Liver (tissue), 9 donors: Measurements from ENCODE around the gene GPRC5B. TPM values are rescaled to one million over a fixed set of nuclear protein-coding genes. Genes with fewer than 3 reads are reported as not detected.

Experiments
- DNase-seq: peaks from one replicate; pipeline ENCODE4 v3.0.0-alpha.2; 2017; ENCODE audit warnings: low spot score
- H3K27ac ChIP-seq, 2 donors: one replicate each; pipeline ENCODE4 v1.7.0; 2013; ENCODE audit warnings: inconsistent platforms in 2 of 2, low read length in 2 of 2, control low read depth in 1 of 2, low read depth in 1 of 2, mild to moderate bottlenecking in 1 of 2
- H3K27me3 ChIP-seq, 4 donors: one replicate each; pipeline versions ENCODE4 v1.6.1 to v1.7.0; 2013; ENCODE audit warnings: low read length in 3 of 4, inconsistent platforms in 1 of 4, mild to moderate bottlenecking in 1 of 4, moderate library complexity in 1 of 4; ENCODE audit not compliant: control insufficient read depth in 4 of 4, insufficient read depth in 4 of 4
- H3K36me3 ChIP-seq, 4 donors: one replicate each; pipeline versions ENCODE4 v1.6.1 to v1.7.0; 2013; ENCODE audit warnings: low read length in 3 of 4, mild to moderate bottlenecking in 3 of 4, low read depth in 1 of 4, moderate library complexity in 1 of 4; ENCODE audit not compliant: control insufficient read depth in 4 of 4, insufficient read depth in 3 of 4
- H3K4me1 ChIP-seq, 4 donors: one replicate each; pipeline versions ENCODE4 v1.6.1 to v1.7.0; 2013; ENCODE audit warnings: low read length in 3 of 4, mild to moderate bottlenecking in 3 of 4, moderate library complexity in 1 of 4; ENCODE audit not compliant: control insufficient read depth in 4 of 4, insufficient read depth in 4 of 4
- H3K4me3 ChIP-seq, 3 donors: one replicate each; pipeline versions ENCODE4 v1.6.1 to v1.7.0; 2013; ENCODE audit warnings: low read length in 3 of 3, control low read depth in 1 of 3, low read depth in 1 of 3, mild to moderate bottlenecking in 1 of 3
- H3K9ac ChIP-seq, 2 donors: one replicate each; pipeline ENCODE4 v1.7.0; 2013; ENCODE audit warnings: low read length in 2 of 2, mild to moderate bottlenecking in 2 of 2, moderate library complexity in 2 of 2, control low read depth in 1 of 2, low read depth in 1 of 2
- H3K9me3 ChIP-seq, 4 donors: one replicate each; pipeline versions ENCODE4 v1.6.1 to v1.7.0; 2013; ENCODE audit warnings: low read length in 3 of 4; ENCODE audit not compliant: control insufficient read depth in 4 of 4
- EGR1 ChIP-seq, 2 donors: IDR thresholded peaks; 2 replicates each; pipeline ENCODE4 v1.6.1; 2016 to 2018; ENCODE audit warnings: antibody characterized with exemption in 2 of 2, low read depth in 2 of 2
- FOXA1 ChIP-seq: IDR thresholded peaks from 2 replicates; pipeline ENCODE4 v1.6.1; 2016; ENCODE audit warnings: antibody characterized with exemption
- FOXA2 ChIP-seq: IDR thresholded peaks from 2 replicates; pipeline ENCODE4 v1.6.1; 2016; ENCODE audit warnings: antibody characterized with exemption
- HNF4A ChIP-seq, 2 donors: conservative IDR thresholded peaks; 2 replicates each; pipeline ENCODE4 v1.6.1; 2016; ENCODE audit warnings: antibody characterized with exemption in 2 of 2, mild to moderate bottlenecking in 2 of 2
- HNF4G ChIP-seq: IDR thresholded peaks from 2 replicates; pipeline ENCODE4 v1.6.1; 2016; ENCODE audit warnings: antibody characterized with exemption
- NR2F2 ChIP-seq: IDR thresholded peaks from 2 replicates; pipeline ENCODE4 v1.6.1; 2016; ENCODE audit warnings: antibody characterized with exemption
- RAD21 ChIP-seq, 2 donors: IDR thresholded peaks; 2 replicates each; pipeline ENCODE4 v1.6.1; 2016; ENCODE audit warnings: antibody characterized with exemption in 2 of 2, mild to moderate bottlenecking in 2 of 2
- RXRA ChIP-seq, 2 donors: IDR thresholded peaks; 2 replicates each; pipeline ENCODE4 v1.6.1; 2017 to 2018; ENCODE audit warnings: antibody characterized with exemption in 2 of 2, mild to moderate bottlenecking in 1 of 2
- SP1 ChIP-seq: IDR thresholded peaks from 2 replicates; pipeline ENCODE4 v1.6.1; 2018; ENCODE audit warnings: antibody characterized with exemption, mild to moderate bottlenecking
- YY1 ChIP-seq: IDR thresholded peaks from 2 replicates; pipeline ENCODE4 v1.6.1; 2016; ENCODE audit warnings: antibody characterized with exemption, mild to moderate bottlenecking
- WGBS: extraction: QIAGEN DNeasy Blood & Tissue Kit; methylation state at CpG from one replicate; pipeline ENCODE4 v1.1.7; 2013; 5-methylcytosine and 5-hydroxymethylcytosine counted together
- polyA plus RNA-seq, 2 donors: library from polyadenylated mRNA; stranded (reverse) in 1 of 2; unstranded in 1 of 2; fragments of 200-250 nt in 1 of 2; fragments of >200 nt in 1 of 2; fragmentation: Nextera tagmentation in 1 of 2; extraction: Ambion mirVana in 1 of 2; gene quantifications; one replicate each; pipeline versions ENCODE4 v1.2.1 to v1.2.3, GENCODE V29; 2013 to 2015
- total RNA-seq, 2 donors: library from RNA; depleted of rRNA; stranded (reverse); fragments of >200 nt; gene quantifications; one replicate each; pipeline ENCODE4 v1.2.3, GENCODE V29; 2014
- TF ChIP-seq, protein P1 (sequence below): IDR thresholded peaks from 2 replicates; pipeline ENCODE4 v1.6.1; 2016; ENCODE audit warnings: antibody characterized with exemption
- TF ChIP-seq, protein P2 (sequence below): IDR thresholded peaks from 2 replicates; pipeline ENCODE4 v1.6.1; 2016; ENCODE audit warnings: antibody characterized with exemption, mild to moderate bottlenecking
- TF ChIP-seq, protein P3 (sequence below): fragments of 150-350 bp; IDR thresholded peaks from 2 replicates; pipeline ENCODE4 v1.5.1; 2017; ENCODE audit warnings: improper control_type of control experiment, low read depth, low read length; ENCODE audit not compliant: missing input control
- TF ChIP-seq, protein P4 (sequence below): IDR thresholded peaks from 2 replicates; pipeline ENCODE4 v1.6.1; 2016; ENCODE audit warnings: antibody characterized with exemption
- TF ChIP-seq, protein P5 (sequence below): IDR thresholded peaks from 2 replicates; pipeline ENCODE4 v1.6.1; 2016; ENCODE audit warnings: antibody characterized with exemption
- donor health status: healthy.
- donor health status: healthy.
- donor health status: healthy.
- donor health status: healthy.
- donor health status: healthy.

Gene GPRC5B
- total and polyA plus RNA-seq, 4 donors: 1.5 to 4.7 (median 2.7) TPM

DNA sequence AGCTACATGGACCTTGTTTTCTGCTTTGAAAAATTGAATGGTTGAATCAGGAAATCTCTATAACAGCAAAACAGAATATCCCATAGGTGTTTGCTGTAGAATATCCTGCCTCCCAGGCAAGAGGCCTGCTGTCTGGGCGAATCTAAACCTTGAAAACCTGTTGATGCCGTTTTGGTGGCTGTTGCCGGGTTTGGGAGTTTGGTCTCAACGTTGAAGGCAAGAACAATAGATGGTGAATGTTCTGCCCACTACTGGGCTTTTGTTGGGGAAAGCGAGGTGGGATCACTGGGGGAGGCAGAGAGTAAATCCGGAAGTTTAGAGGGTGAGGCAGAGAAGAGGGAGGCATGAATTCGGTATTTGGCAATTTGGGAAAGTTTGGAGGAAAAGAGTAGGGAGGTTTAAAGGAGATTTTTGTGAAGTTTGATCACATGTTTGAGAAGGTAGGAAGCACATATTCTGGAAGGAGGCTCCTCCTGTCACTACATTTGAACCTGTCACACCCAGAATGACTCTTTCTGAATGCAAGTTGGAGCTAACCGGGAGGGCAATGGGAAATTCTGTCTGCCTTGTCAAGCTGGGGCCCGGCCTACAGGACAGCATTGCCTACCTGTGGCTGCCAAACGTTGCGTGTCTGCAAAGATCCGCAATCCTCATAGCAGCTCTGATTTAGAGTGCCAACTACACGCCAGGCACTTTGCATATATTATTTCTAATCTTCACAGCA, 46.5 kb downstream of the GPRC5B start:
- Histone ChIP-seq H3K36me3 (no peaks in the 10 kb centered on the region), H3K27me3 (no peaks in the 10 kb centered on the region), H3K4me1 (no peaks in the 10 kb centered on the region), H3K4me3 (no peak overlapping the region), H3K9ac (no peak overlapping the region), H3K27ac (no peak overlapping the region), H3K9me3 (no peaks in the 10 kb centered on the region)
- DNase-seq: no peak
- TF ChIP-seq, protein P1, sequence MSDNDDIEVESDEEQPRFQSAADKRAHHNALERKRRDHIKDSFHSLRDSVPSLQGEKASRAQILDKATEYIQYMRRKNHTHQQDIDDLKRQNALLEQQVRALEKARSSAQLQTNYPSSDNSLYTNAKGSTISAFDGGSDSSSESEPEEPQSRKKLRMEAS: no peak
- TF ChIP-seq HNF4A (conservative IDR thresholded peaks at IDR 0.05) (no peak), HNF4G (no peak), NR2F2 (no peak), RAD21 (IDR thresholded peaks at IDR 0.05) (no peak), FOXA1 (no peak)
- TF ChIP-seq, protein P2, sequence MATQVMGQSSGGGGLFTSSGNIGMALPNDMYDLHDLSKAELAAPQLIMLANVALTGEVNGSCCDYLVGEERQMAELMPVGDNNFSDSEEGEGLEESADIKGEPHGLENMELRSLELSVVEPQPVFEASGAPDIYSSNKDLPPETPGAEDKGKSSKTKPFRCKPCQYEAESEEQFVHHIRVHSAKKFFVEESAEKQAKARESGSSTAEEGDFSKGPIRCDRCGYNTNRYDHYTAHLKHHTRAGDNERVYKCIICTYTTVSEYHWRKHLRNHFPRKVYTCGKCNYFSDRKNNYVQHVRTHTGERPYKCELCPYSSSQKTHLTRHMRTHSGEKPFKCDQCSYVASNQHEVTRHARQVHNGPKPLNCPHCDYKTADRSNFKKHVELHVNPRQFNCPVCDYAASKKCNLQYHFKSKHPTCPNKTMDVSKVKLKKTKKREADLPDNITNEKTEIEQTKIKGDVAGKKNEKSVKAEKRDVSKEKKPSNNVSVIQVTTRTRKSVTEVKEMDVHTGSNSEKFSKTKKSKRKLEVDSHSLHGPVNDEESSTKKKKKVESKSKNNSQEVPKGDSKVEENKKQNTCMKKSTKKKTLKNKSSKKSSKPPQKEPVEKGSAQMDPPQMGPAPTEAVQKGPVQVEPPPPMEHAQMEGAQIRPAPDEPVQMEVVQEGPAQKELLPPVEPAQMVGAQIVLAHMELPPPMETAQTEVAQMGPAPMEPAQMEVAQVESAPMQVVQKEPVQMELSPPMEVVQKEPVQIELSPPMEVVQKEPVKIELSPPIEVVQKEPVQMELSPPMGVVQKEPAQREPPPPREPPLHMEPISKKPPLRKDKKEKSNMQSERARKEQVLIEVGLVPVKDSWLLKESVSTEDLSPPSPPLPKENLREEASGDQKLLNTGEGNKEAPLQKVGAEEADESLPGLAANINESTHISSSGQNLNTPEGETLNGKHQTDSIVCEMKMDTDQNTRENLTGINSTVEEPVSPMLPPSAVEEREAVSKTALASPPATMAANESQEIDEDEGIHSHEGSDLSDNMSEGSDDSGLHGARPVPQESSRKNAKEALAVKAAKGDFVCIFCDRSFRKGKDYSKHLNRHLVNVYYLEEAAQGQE: no peak
- 90% methylated on average over 13 of the region's 13 CpGs for WGBS

DNA sequence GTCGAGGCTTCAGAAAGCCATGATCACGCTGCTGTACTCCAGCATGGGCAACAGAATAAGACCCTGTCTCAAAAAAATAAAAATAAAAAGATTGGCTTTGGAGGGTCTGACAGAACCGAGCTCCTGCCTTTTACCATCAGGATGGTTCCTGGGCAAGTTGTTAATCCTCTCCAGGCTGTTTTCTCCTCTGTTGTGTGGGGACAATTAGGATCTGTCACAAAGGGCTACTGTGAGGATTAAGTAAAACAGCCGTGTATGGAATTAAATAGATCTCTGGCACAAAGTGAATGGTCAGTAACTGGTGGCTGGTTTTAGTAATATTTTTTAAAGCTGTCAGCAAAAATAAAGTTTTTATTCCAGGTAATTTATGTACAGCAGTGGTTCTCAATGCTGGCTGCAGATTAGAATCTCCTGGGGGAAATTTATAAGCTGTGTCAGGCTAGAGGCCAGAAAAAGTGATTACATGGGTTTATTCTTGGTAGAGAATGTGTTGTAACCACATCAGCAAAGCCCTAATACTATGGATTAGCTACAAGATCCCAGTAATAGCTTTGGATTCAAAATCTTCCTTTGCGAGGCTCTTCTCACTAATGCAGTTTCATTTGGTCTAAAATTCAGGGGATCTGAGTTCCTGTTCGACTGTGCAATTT, 47.2 kb downstream of the GPRC5B start:
- no peak overlapping the region for H3K4me3 ChIP-seq
- TF ChIP-seq, protein P3, sequence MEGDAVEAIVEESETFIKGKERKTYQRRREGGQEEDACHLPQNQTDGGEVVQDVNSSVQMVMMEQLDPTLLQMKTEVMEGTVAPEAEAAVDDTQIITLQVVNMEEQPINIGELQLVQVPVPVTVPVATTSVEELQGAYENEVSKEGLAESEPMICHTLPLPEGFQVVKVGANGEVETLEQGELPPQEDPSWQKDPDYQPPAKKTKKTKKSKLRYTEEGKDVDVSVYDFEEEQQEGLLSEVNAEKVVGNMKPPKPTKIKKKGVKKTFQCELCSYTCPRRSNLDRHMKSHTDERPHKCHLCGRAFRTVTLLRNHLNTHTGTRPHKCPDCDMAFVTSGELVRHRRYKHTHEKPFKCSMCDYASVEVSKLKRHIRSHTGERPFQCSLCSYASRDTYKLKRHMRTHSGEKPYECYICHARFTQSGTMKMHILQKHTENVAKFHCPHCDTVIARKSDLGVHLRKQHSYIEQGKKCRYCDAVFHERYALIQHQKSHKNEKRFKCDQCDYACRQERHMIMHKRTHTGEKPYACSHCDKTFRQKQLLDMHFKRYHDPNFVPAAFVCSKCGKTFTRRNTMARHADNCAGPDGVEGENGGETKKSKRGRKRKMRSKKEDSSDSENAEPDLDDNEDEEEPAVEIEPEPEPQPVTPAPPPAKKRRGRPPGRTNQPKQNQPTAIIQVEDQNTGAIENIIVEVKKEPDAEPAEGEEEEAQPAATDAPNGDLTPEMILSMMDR: no peak
- TF ChIP-seq, protein P4, sequence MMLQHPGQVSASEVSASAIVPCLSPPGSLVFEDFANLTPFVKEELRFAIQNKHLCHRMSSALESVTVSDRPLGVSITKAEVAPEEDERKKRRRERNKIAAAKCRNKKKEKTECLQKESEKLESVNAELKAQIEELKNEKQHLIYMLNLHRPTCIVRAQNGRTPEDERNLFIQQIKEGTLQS: no peak
- no peak for TF ChIP-seq FOXA2
- TF ChIP-seq FOXA1: no peak
- no peak for TF ChIP-seq HNF4A (conservative IDR thresholded peaks at IDR 0.05)
- TF ChIP-seq RXRA (IDR thresholded peaks at IDR 0.05): no peak
- no peak for TF ChIP-seq YY1
- TF ChIP-seq, protein P5, sequence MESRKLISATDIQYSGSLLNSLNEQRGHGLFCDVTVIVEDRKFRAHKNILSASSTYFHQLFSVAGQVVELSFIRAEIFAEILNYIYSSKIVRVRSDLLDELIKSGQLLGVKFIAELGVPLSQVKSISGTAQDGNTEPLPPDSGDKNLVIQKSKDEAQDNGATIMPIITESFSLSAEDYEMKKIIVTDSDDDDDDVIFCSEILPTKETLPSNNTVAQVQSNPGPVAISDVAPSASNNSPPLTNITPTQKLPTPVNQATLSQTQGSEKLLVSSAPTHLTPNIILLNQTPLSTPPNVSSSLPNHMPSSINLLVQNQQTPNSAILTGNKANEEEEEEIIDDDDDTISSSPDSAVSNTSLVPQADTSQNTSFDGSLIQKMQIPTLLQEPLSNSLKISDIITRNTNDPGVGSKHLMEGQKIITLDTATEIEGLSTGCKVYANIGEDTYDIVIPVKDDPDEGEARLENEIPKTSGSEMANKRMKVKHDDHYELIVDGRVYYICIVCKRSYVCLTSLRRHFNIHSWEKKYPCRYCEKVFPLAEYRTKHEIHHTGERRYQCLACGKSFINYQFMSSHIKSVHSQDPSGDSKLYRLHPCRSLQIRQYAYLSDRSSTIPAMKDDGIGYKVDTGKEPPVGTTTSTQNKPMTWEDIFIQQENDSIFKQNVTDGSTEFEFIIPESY: no peak
- no peak for TF ChIP-seq RAD21 (IDR thresholded peaks at IDR 0.05)
- TF ChIP-seq SP1: no peak
- TF ChIP-seq, protein P1: no peak
- no peak for TF ChIP-seq HNF4G
- no peak for TF ChIP-seq EGR1 (IDR thresholded peaks at IDR 0.05; ENCODE audit: low read depth in 2 of 2)
- H3K27me3 ChIP-seq: no peaks in the 10 kb centered on the region
- H3K9me3 ChIP-seq: no peaks in the 10 kb centered on the region
- DNase-seq: no peak
- no peaks in the 10 kb centered on the region for H3K4me1 ChIP-seq
- 92% methylated on average over 6 of the region's 6 CpGs for WGBS
- H3K27ac ChIP-seq: no peak overlapping the region
- no peak overlapping the region for H3K9ac ChIP-seq
- no peaks in the 10 kb centered on the region for H3K36me3 ChIP-seq
